GM11168 (cell line): ENCODE data around the gene NAT9.

Source experiments
- in situ Hi-C: fragments of 300-500 bp; cut with MboI; formaldehyde crosslinking; loops from one replicate; pipeline ENCODE4 v1.12.0; 2022; ENCODE audit warnings: low sequenced_read_pairs; ENCODE audit not compliant: unreplicated experiment

Gene NAT9, protein sequence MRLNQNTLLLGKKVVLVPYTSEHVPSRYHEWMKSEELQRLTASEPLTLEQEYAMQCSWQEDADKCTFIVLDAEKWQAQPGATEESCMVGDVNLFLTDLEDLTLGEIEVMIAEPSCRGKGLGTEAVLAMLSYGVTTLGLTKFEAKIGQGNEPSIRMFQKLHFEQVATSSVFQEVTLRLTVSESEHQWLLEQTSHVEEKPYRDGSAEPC

DNA sequence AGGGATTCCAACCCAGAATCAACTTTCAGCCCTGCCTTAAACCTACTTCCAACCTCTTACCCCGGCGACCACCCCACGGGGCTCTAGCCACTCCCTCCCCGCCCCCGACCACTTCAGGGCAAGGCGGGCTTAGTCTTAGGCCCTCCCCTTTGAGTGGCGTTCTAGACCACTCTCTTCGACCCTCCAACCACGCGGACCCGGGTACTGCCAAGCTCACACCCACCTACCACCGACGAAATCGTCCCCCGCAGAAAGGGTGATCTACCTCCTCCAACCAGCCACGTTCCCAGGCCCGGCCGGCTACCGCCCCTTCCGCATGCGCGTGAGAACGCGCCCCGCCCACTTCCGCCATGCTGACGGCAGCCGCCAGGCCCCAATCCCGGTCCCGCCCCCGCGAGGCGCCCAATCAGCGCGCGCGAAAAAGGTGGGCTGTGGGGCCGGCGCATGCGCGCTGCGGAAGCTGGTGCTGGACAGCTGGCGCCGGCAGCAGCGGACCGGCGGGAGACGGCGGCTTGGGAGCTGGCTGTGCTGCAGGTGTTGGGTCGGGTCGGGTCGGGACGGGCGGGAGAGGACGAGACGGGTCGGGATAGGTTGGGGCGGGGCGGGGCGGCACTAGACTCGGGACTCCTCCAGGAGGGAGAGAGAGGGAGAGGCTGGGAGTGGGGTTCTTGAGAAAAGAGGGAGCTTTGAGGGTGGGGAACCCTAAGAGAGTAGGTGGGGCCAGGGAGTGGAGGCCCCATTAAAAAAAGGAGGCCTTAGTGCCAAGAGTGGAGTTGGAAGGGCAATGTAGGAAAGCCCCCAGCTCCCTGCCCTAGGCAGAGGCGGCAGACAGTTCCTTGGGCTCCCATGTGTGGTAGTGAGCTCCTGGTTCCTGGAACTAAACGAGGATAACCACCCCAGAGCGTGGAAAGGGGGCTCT lies at the start of gene NAT9:
TSS of gene NAT9 (minus strand) at position 302 of the 919 bp plus-strand sequence. CDS start 647 bp downstream, outside the sequence.
- in situ Hi-C loops = no loop called here

DNA sequence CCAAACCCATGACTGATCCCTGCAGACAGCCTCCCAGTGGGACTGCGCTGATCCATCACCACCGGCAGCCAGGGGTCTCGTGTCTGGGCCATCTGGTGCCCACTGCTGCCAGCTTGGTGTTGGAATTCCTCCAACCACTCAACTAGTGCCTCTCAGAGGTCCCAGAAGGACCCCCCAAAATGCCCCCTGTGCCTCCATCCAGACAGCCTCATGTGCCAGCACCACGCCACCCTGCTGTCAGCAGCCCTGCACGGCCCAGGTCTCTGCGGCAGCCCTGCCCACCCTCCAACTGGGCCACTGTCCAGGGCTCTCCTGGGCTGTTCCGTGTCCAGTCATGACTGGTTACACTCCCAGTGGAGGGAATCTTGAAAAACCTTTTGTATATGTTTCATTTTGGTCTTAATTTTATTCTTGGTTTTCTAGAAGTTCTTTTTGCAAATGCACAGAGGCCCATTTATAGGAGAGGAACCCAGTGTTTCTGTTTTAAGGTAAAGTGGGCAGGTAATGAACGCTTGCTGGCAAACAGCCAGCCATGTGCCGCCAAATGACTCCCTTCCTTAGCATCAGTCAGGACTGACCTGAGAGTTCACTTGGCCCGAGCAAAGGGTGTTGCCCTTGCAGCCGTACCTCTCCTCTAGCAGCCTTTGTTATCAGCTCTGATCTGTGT lies 48.9 kb upstream of the NAT9 start:
- in situ Hi-C loops = no loop called here

DNA sequence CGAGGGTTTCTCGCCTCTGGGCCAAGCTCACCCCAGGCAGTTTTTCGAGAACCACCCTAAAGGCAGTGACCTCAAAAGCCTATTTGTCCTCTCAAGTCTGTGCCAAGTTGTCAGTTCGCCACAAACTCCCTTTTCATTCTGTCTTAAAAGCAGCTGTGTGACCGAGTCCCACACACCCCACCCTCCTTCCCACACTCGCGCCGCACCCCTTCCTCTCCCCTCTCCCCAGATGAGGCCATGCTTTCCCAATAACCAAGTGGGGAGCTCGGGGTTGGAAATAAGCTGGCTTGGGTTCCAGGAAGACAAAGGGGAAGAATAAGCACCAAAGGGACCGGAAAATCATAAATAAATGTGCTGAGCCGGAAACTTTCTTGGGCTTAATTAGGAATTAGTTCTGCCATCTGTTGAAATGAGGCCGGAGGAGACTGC lies 46.8 kb upstream of the NAT9 start:
- in situ Hi-C loops = no loop called here

DNA sequence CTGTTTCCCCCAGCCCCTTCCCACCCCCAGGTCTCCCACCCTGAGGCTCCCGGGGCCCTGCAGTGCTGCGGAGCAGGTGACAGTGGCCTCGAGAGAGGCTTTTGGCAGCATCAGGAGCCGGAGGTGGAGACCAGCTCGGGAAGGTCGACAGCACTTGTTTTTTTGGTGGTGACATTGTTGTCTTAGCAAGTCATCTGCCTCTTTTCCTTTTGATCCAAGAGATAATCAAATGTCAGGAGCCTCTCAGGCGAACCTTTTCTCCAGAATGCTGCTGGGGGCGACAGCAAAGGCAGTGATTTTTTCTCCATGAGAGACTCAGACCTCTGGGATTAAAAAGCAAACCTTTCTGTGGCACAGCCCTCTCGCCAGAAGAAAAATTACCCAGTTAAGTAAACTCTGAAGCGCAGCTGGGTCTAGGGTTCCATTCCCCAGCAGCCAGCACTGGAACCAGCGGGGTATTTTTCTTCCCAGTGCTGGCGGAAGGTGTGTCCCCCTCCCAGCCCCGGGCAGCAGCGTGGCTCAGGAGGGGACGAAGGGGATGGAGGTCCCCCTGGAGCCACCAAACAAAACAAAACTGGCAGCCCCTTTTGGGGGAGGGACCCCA lies 46.3 kb upstream of the NAT9 start:
- in situ Hi-C loops = no loop called here

DNA sequence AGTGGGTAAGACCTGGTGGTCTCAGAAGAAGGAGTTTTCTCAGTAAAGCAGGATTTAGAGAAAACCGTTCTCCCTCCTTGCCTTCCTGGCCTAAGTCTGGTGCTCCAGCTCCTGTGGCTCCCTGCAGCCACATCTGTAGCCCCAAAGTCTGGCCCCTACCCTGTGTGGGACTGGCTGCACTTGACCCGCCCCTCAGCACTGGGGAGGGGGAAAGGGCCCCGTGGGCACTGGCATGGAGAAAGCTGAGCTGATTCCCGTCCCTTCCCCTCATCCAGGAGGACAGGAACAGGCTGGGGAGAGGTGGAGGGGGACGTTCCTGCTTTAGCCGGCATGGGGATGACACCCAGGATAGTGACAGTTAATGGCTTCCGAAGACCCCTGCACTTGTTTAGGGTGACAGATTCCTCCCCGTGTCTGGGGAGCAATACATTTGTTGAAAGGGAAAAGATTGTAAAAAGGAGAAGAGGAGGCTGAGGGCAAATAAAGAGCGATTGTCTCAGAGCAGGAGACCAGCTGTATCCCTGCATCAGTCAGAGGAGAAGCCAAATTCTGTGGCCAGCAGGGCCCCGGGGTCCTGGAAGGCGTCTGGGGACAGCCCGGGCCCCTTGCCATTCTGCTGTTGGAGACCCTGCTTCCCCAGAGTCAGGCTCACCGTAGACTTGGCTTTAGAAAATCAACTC lies 45.6 kb upstream of the NAT9 start:
- in situ Hi-C loops = no loop called here

DNA sequence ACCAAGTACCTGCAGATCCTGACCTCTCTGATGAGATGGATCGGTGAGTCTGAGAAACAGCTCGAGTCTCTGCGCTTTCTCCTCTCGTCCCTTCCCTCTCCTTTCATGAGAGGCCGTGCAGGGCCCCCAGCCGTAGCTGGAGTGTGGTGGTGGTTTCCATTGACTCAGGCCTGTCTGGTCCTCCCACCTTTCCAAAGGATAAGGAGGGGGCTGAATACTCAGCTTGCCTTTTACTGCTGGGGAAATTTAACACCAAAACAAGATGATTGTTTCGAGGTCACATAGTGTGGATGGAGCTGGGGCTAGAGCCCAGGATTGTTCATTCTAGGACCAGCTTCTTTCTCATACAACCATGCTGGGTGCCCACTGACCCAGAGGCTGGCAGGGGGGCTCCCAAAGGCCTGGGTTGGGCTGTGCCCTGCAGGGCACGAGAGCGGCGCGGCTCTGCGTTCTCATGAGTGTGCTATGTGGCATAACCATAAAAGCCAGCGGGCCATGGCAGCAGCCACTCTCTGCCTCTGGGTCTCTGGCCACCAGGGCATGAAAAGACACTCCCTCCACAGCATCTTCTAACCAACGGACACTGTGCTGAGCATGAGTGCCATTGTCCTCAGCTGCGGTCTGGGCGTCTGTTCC lies 43.8 kb upstream of the NAT9 start:
- in situ Hi-C loops = no loop called here

DNA sequence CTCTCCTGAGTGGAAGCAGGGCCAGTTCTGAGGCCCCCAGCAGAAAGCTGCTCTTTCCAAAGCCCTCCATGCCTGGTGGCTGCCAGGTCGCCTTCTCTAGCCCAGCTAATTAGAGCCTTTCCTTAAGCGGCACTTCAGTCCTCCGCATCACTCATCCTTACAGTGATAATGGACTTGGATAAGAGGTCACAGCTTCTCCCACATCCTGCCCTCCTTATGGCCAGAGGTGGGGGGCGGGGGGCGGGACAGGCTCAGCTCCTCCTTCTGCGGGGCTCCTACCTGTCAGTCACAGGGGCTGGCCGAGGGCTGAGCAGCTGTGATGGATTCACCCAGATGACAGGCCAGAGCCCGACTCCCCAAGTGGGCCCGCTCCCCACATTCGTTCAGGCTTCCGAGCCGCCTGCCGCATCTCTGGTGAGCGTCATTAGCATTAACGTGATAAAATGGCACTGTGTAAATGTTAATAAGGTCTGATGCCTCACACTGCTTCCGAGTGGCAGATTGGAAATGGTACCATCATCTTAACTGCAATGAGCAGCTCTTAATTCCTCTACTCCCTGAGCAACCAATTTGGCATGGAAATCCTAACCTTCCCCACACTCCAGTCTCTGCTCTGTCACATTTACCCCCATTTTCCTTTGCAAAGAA lies 42.3 kb upstream of the NAT9 start:
- in situ Hi-C loops = no loop called here

DNA sequence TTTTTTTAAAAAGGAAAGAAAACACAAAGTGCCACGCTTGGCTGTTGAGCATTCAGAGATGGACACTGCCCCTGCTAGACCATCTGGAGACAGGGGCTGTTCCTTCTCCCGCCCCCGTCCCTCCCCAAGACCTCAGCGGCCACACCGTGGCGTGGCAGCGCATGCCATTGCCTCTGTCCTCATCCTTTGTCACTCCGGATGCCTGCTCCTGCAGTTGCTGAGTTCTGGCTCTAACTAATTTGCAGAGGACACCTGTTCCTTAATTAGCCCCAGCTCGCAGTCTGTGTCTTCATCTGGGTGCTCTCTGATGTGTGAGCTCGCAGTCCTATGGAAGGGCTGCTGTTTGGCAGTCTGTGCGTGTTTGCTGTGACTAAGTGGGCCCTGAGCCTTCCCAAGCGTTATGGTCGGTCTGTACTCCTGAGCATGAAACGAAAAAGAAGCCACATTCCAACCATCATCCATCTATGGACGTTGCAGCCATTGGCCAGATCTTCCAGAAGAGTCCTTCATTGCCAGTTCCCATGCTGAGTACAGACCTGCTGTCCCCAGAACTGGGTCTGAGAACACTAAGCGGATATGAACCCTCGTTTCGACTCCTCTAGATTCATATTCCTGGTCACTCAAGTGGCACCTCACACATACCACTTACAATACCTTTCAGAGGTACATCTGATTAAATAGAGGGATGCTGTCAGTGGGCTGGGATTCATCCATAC lies 40.9 kb upstream of the NAT9 start:
- in situ Hi-C loops = no loop called here

DNA sequence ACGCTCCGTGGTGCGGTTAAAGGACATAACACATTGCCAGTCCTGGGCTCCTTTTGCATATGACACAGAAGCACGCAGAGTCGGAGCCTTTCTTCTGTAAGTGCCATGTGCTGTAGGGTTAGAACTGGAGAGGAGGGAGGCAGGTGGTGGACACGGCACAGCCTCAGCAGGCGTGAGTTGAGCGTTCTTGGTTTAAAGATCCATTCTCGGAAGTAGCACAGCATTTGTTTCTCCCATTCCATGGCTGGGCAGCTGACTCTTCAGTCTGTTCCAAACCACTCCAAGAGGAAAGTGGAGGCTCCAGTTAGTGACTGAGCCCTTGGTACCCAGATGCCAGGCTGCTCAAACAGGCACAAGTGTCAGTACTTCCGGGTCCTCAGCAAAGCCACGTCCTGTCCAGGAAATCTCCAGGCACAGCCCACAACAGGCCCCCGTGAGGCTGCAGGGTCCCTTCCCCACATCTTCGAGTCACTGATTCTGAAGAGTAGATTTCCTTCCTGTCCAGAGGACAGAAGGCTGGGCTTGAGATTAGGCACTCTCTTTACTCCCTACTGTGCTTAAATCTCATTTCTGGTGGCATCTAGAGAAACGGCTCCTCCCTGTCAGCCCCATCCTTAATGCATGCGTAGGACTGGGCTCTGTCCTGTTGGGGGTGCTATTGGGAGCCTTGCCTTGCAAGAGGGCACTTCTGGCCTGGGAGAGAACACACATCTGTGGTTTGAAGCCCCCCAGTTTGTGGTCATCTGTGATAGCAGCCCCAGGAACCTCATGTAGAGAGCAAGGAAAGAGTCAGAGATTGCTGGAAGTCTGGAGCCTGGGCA lies 39.6 kb upstream of the NAT9 start:
- in situ Hi-C loops = no loop called here

DNA sequence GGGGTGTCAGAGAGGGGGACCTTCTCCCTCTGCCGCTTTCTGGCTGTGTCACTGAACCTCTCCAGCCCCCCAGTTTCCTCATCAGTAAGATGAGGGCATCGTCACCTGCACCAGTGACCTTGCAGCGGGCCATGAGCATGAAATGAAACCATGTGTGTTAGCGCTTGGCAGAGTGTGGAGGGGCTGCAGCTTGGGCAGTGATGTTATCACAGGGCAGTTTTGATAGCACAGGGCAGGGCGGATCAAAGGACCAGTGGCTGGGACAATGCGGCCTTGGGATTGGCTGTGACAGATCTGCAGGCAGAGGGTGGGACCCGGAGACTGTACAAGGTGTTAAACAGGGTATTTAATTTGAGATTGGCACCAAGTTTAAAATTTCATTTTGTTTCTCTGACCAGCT lies 38.9 kb upstream of the NAT9 start:
- in situ Hi-C loops = no loop called here

DNA sequence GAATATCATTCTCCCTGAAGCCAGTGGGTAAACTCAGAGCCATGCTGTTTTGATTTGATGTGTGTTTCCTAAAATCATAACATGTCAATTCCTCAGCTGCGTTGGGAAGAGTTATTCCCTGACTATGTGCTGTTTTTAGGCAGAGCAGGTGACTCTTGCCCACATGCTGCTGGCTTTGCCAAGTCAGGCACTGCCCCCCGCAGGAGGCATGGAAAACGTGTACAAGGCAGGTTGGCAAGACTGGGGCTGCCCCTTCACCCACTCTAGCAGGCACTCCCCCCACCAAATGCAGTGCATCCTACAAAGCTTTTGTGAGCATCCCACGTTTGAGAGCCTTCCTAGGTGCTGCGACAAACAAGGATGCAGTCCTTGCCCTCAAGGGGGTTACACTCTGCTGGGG lies 38.3 kb upstream of the NAT9 start:
- in situ Hi-C loops = no loop called here

DNA sequence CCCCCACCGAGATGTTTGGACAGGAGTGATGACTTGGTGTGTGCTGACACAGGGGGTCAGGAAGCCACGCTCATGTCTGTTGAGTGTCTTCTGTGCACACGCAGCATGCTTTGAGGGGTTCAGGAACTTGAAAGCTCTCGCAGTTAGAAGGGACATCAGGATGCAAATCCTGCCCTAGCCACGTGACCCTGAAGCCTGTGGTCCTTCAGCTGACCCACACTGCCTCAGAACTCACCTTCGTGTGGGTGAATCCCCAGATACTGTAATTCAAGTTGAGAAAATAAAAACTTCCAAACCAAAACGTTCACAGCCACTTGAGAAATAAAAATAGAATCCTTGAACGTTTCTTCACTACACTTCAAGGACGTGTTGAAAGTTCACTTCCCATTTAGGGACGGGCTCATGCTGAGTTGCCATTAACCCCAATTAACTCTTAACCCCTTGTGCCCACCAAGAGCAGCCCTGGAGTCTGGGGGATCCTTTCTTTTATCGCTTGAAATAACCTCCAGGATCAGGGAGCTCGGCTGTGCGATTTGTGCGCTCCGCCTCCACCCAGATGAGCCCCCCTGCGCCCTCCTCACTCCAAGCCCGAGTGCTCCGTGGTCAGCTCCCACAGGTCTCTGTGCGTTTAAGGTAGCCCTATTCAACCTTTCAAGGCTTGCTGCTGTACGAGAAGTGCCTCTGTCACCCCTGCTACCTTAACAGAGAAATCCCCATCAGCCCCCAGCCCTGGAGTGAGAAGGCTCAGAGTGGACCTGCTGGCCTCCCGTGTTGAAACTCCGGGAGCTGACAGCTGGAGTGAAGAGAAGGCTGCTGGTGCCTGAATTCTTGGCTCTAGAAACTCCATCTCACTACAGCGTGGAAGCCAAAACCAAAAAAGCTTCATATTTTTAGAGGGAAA lies 36.2 kb upstream of the NAT9 start:
- in situ Hi-C loops = no loop called here

DNA sequence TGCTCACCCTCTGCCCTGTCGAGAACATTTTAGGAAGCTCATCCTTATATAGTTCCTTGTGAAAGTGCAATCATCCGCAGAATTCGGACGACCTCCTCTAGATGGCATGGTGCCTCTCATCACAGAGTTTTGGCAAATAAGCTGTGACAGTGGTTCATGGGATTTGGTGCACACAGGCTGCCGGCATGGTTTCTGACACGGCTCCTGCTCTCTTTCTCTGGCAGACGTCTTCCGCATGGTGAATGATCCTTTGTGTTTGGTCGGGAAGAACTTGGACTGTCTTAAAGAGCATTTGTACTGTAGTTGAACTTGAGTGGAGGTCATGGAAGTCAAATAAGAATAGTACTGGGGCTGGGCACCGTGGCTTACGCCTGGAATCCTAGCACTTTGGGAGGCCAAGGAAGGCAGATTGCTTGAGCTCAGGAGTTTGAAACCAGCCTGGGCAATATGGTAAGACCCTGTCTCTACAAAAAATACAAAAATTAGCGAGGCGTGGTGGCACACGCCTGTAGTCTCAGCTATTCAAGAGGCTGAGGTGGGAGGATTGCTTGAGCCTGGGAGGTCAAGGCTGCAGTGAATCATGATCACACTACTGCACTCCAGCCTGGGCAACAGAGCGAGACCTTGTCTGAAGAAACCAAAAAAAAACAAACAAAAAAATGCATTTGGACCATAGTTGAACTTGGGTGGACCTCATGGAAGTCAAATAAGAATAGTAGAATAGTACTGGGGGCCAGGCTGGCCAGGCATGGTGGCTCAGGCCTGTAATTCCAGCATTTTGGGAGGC lies 34.7 kb upstream of the NAT9 start:
- in situ Hi-C loops = no loop called here

DNA sequence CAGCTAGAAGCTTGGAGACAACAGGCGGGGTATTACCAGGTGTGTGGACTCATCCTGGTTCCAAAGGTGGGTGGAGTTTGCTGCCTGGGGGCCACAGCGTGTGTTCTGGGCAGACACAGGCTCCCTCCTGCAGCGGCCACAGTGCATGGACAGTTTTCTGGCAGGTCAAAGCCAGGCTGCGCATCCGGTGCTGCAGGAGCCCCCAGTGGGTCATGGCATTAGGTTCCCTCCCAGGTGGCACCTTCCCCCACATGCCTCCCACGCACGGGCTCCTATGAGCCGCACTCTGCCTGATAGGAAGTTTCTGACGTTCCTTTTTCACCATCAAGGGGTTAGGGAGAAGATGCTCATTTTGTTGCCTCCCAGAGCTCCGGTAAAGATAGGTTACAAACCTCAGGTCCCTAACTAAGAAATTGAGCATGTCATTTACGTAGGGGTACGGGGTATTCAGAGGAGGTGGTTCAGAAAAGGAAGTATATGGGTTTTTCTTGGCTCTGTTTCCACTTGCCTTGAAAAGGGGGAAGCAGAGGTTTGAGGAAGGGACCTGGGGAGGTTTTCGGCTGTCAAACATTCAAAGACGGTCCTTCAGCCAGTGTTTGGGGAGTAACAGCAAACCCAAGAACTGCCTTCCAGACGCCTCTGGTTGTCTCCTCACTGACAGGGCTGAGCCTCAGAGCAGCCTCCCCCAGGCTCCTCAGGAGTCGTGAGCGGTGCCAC lies 32.7 kb upstream of the NAT9 start:
- in situ Hi-C loops = no loop called here

DNA sequence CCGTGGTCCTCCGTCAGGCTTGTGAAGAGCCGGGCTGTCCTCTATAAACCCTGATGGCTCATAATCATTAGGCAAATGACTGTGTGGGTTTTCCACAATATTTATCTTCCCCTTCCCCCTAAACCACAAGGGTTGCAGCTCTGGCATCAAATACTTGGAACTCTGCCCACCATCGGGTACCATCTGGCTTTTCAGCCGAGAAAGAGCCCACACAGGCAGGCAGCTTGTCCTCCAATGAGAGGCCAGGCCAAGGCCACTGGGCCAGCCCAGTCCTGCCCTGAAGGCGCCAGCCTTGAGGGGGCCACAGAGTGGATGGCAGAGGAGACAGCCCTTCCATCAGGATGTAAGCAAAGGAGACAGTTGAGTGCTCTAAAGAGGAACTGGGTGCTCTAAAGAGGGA lies 31.8 kb upstream of the NAT9 start:
- in situ Hi-C loops = no loop called here
